NT2/D1 (cell line): ENCODE results near the gene TP53I13.
A peak's percentile ranks its signal among the peaks of the same experiment; 100 is the strongest.

ENCODE experiments used
- DNase-seq: peaks from one replicate; pipeline ENCODE4 v3.0.0-alpha.2; 2011; ENCODE audit warnings: low read depth, low spot score
- H3K27me3 ChIP-seq: 2 replicates; pipeline ENCODE4 v1.6.0; 2011; ENCODE audit warnings: mild to moderate bottlenecking; ENCODE audit not compliant: insufficient read length, insufficient read depth
- H3K36me3 ChIP-seq: 2 replicates; pipeline ENCODE4 v1.6.1; 2011; ENCODE audit warnings: mild to moderate bottlenecking, low read length, mixed read lengths; ENCODE audit not compliant: insufficient read depth, insufficient read length
- H3K4me1 ChIP-seq: 2 replicates; pipeline ENCODE4 v1.5.1; 2011; ENCODE audit not compliant: insufficient read depth, insufficient read length
- H3K4me3 ChIP-seq: 2 replicates; pipeline ENCODE4 v1.5.1; 2011; ENCODE audit warnings: low read depth; ENCODE audit not compliant: insufficient read length
- H3K9ac ChIP-seq: 2 replicates; pipeline ENCODE4 v1.6.0; 2011; ENCODE audit warnings: low read depth; ENCODE audit not compliant: insufficient read length
- H3K9me3 ChIP-seq: 2 replicates; pipeline ENCODE4 v1.5.1; 2011; ENCODE audit warnings: mild to moderate bottlenecking, low read length; ENCODE audit not compliant: insufficient read depth
- SUZ12 ChIP-seq: IDR thresholded peaks from 2 replicates; pipeline ENCODE4 v1.6.1; 2011; ENCODE audit not compliant: insufficient read length, insufficient read depth; ENCODE audit errors: extremely low read depth
- YY1 ChIP-seq: IDR thresholded peaks from 2 replicates; pipeline ENCODE4 v1.6.1; 2011; ENCODE audit not compliant: insufficient read length, insufficient read depth
- ZNF274 ChIP-seq: IDR thresholded peaks from 2 replicates; pipeline ENCODE4 v1.6.1; 2011; ENCODE audit warnings: mild to moderate bottlenecking, low read depth, low read length

Gene TP53I13

GRCh38 chr17:29561554-29562517, 6.7 kb upstream of the TP53I13 start:
- H3K4me1 ChIP-seq = peaks cover 3% of the 10 kb centered on the region
- H3K9me3 ChIP-seq = no peaks in the 10 kb centered on the region
- H3K27me3 ChIP-seq = peaks cover 21% of the 10 kb centered on the region
- TF ChIP-seq ZNF274 (no peak), YY1 (no peak), SUZ12 (no peak)
- no peak for DNase-seq
- no peaks in the 10 kb centered on the region for H3K36me3 ChIP-seq
- H3K9ac ChIP-seq = no peak overlapping the region
- no peak overlapping the region for H3K4me3 ChIP-seq

- H3K27me3 ChIP-seq = peaks cover 21% of the 10 kb centered on the region
- no peak overlapping the region for H3K4me3 ChIP-seq
- no peak for DNase-seq
- H3K9ac ChIP-seq = no peak overlapping the region
- no peaks in the 10 kb centered on the region for H3K9me3 ChIP-seq
- H3K4me1 ChIP-seq = peaks cover 3% of the 10 kb centered on the region
- TF ChIP-seq SUZ12 = no peak
- no peak for TF ChIP-seq ZNF274
- TF ChIP-seq YY1 = no peak
- H3K36me3 ChIP-seq = no peaks in the 10 kb centered on the region
Observed at GRCh38 chr17:29562615-29563014, 5.9 kb upstream of the TP53I13 start.

- DNase-seq = no peak
- TF ChIP-seq SUZ12 (no peak), ZNF274 (no peak), YY1 (no peak)
Observed at GRCh38 chr17:29563816-29564215, 4.7 kb upstream of the TP53I13 start.

GRCh38 chr17:29565643-29566472, 2.6 kb upstream of the TP53I13 start:
- no peak for DNase-seq
- peak overlapping the region; percentile 74 for H3K9ac ChIP-seq
- H3K36me3 ChIP-seq = no peaks in the 10 kb centered on the region
- peak overlapping the region; percentile 53 for H3K4me3 ChIP-seq
- no peaks in the 10 kb centered on the region for H3K9me3 ChIP-seq
- no peak for TF ChIP-seq ZNF274
- TF ChIP-seq SUZ12 = no peak
- TF ChIP-seq YY1 = no peak
- peaks cover 3% of the 10 kb centered on the region for H3K4me1 ChIP-seq
- peaks cover 21% of the 10 kb centered on the region for H3K27me3 ChIP-seq

More at GRCh38 chr17:29563816-29564215, 4.7 kb upstream of the TP53I13 start:
- Histone ChIP-seq H3K9ac (no peak overlapping the region), H3K9me3 (no peaks in the 10 kb centered on the region), H3K36me3 (no peaks in the 10 kb centered on the region), H3K27me3 (peaks cover 21% of the 10 kb centered on the region), H3K4me3 (no peak overlapping the region), H3K4me1 (peaks cover 3% of the 10 kb centered on the region)

GRCh38 chr17:29566473-29567303, 1.8 kb upstream of the TP53I13 start, which contains the start of gene ABHD15:
ABHD15 (minus strand) TSS chr17:29567037; CDS start chr17:29566966, 71 bp downstream.
- peaks cover 21% of the 10 kb centered on the region for H3K27me3 ChIP-seq
- H3K9ac ChIP-seq = peak within 1 kb of the TSS; percentile 82
- no peak for DNase-seq
- H3K4me3 ChIP-seq = peak within 1 kb of the TSS; percentile 68
- TF ChIP-seq ZNF274 (no peak), YY1 (no peak), SUZ12 (no peak)
- H3K4me1 ChIP-seq = peaks cover 2% of the 10 kb centered on the region
- H3K9me3 ChIP-seq = no peaks in the 10 kb centered on the region
- peaks cover 3% of the 10 kb centered on the region for H3K36me3 ChIP-seq

GRCh38 chr17:29567304-29567553, 1.3 kb upstream of the TP53I13 start:
- peaks cover 21% of the 10 kb centered on the region for H3K27me3 ChIP-seq
- DNase-seq = no peak
- peak overlapping the region; percentile 82 for H3K9ac ChIP-seq
- H3K36me3 ChIP-seq = peaks cover 9% of the 10 kb centered on the region
- H3K4me3 ChIP-seq = peak overlapping the region; percentile 68
- H3K9me3 ChIP-seq = no peaks in the 10 kb centered on the region
- no peak for TF ChIP-seq SUZ12
- TF ChIP-seq YY1 = no peak
- no peak for TF ChIP-seq ZNF274
- no peaks in the 10 kb centered on the region for H3K4me1 ChIP-seq
